SU-DHL-6 (cell line): ENCODE results near the gene GPRC5A.

Experiments
- EZH2phosphoT487 ChIP-seq: fragments of 200-600 bp; sonication (generic), shearing (Covaris generic); conservative IDR thresholded peaks from 2 replicates; pipeline ENCODE4 v1.6.1; 2018; ENCODE audit warnings: mild to moderate bottlenecking, antibody characterized with exemption, low read length, moderate library complexity, mixed read lengths
- TF ChIP-seq, protein P1 (sequence below): fragments of 200-600 bp; sonication (generic); IDR thresholded peaks from one replicate; pipeline ENCODE4 v1.5.1; 2017; ENCODE audit warnings: antibody characterized with exemption, mild to moderate bottlenecking, low read length, moderate library complexity; ENCODE audit not compliant: insufficient read depth, poor library complexity, severe bottlenecking

DNA sequence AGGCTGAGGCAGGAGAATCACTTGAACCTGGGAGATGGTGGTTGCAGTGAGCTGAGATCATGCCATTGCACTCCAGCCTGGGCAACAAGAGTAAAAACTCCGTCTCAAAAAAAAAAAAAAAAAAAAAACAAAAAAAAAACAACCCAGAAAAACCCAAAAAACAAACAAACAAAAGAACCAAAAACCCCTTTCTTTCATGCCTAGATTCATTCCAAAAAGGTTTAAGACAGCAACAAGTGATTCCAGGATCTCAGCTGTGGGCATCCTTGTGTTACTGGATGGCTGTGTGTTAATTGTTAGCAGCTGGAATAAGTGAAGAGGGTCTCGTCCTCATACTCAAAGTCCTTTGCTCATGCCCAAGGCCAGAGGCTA lies 9.4 kb downstream of the GPRC5A start:
- TF ChIP-seq, protein P1, sequence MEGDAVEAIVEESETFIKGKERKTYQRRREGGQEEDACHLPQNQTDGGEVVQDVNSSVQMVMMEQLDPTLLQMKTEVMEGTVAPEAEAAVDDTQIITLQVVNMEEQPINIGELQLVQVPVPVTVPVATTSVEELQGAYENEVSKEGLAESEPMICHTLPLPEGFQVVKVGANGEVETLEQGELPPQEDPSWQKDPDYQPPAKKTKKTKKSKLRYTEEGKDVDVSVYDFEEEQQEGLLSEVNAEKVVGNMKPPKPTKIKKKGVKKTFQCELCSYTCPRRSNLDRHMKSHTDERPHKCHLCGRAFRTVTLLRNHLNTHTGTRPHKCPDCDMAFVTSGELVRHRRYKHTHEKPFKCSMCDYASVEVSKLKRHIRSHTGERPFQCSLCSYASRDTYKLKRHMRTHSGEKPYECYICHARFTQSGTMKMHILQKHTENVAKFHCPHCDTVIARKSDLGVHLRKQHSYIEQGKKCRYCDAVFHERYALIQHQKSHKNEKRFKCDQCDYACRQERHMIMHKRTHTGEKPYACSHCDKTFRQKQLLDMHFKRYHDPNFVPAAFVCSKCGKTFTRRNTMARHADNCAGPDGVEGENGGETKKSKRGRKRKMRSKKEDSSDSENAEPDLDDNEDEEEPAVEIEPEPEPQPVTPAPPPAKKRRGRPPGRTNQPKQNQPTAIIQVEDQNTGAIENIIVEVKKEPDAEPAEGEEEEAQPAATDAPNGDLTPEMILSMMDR: no peak
- TF ChIP-seq EZH2phosphoT487: no peak
